Duodenal mucosa (tissue), 2 donors: ENCODE measurements around the gene NEUROG1.

ENCODE experiments used
- H3K27ac ChIP-seq: one replicate; pipeline ENCODE4 v1.7.0; 2013; ENCODE audit warnings: low read depth, low read length
- H3K27me3 ChIP-seq, 2 donors: one replicate each; pipeline ENCODE4 v1.7.0; 2013; ENCODE audit warnings: low read length in 2 of 2, control low read depth in 1 of 2; ENCODE audit not compliant: insufficient read depth in 2 of 2, control insufficient read depth in 1 of 2
- H3K36me3 ChIP-seq, 2 donors: one replicate each; pipeline ENCODE4 v1.7.0; 2013; ENCODE audit warnings: low read length in 2 of 2, control low read depth in 1 of 2; ENCODE audit not compliant: insufficient read depth in 2 of 2, control insufficient read depth in 1 of 2
- H3K4me1 ChIP-seq, 2 donors: one replicate each; pipeline ENCODE4 v1.7.0; 2013; ENCODE audit warnings: low read length in 2 of 2, control low read depth in 1 of 2; ENCODE audit not compliant: insufficient read depth in 2 of 2, control insufficient read depth in 1 of 2
- H3K4me3 ChIP-seq, 2 donors: one replicate each; pipeline ENCODE4 v1.7.0; 2013; ENCODE audit warnings: low read length in 2 of 2, low read depth in 1 of 2
- H3K9ac ChIP-seq, 2 donors: one replicate each; pipeline ENCODE4 v1.7.0; 2013; ENCODE audit warnings: low read length in 2 of 2, low read depth in 1 of 2
- H3K9me3 ChIP-seq, 2 donors: one replicate each; pipeline ENCODE4 v1.7.0; 2013; ENCODE audit warnings: low read length in 2 of 2, control low read depth in 1 of 2; ENCODE audit not compliant: control insufficient read depth in 1 of 2

NEUROG1 gene

DNA sequence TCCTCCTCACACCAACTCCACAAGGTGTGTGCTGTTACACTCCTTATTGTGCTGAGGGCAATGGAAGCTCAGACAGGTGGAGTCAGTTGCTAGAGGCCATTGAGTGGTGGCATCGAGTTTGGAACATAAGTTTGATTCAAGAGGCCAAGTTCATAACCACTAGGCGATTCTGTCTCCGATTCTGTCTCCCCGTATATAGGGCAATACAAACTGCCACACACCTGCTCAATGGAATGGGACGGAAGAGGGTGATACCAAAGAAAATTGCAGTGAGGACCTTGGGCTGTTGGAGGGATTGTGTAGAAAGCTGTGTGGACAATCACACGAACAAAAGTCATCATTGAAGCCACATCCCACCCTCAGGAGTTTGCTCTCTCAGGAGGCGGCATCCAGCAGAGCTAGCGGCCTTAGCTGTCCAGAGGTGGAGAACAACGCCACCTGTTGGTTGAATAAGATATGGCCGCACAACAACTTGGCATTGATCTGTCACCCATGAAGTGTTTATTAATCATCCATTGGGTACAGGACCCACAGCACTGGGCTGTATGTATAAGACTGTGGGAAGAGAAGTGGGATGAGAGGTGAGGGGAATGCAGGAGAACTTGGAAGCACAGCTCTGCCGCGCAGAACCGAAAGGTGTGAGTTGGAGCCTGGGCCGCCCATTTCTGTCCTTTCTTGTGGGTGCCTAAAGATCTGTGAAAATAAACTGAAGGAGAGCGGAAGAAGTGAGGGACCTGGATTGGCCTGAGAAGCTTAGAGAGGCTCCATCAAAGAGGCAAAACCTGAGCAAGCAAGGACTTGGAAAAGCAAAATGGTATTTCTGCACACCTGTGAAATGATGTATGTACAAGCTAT lies 16.1 kb upstream of the NEUROG1 start:
- H3K4me1 ChIP-seq: no peaks in the 10 kb centered on the region
- H3K27me3 ChIP-seq: peaks cover 23 to 38% of the 10 kb centered on the region in 2 donors
- no peak overlapping the region for H3K27ac ChIP-seq
- no peak overlapping the region for H3K9ac ChIP-seq
- H3K4me3 ChIP-seq: no peak overlapping the region
- H3K36me3 ChIP-seq: no peaks in the 10 kb centered on the region
- H3K9me3 ChIP-seq: no peaks in the 10 kb centered on the region

DNA sequence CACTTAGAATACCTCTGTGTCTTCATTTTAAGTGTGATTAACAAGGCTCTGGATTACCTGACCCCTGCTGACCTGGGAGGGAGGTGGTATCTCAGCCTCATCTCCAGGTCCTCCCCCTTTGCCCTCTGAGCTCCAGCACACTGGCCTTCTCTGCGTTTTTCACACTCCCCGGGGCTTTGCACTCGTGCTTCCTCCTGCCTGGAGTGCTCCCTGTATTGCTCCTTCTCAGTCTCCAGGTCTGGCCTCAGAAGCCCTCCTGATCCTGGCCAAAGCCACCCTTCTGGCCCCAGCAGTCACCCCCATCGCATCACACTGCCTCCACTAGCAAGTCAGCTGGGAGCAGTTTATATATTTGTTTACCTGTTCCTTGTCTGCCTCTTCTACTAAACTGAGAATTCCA lies 13.6 kb upstream of the NEUROG1 start:
- Histone ChIP-seq H3K9me3 (no peaks in the 10 kb centered on the region), H3K4me1 (no peaks in the 10 kb centered on the region), H3K27me3 (peaks cover 45 to 54% of the 10 kb centered on the region in 2 donors)

DNA sequence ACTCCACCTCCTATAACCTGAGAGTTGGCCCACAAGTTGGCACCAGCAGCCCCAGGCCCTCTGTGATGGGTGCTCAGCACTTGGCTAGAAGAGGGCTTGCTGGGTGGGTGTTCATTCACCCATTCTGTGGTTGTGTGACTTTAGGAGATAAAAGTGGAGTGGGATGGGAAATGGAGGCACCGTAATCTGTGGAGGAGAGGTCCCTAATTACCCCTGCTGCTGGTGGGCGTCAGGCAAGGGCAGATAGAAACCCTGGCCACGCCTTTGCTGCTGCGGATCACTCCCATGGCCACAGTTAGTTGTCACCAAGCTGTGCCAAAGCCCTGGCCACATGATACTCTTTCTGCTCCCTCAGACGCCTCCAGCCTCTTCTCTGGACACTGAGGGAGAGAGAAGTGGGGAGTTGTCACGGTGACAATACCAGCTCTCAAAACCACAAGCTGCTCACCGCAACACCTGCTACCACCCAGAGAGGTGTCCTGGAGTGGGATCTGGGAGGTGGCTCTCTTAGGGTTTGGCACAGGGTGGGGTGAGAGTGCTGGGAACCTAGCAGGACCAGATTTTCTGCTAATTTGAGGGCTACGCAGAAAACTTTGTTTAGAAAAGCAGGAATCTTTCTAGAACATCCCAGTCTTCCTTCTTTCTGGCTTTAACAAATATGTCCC lies 12.0 kb upstream of the NEUROG1 start:
- H3K27ac ChIP-seq: no peak overlapping the region
- no peak overlapping the region for H3K9ac ChIP-seq
- H3K9me3 ChIP-seq: no peaks in the 10 kb centered on the region
- peaks cover 55 to 69% of the 10 kb centered on the region in 2 donors for H3K27me3 ChIP-seq
- no peak overlapping the region for H3K4me3 ChIP-seq
- H3K36me3 ChIP-seq: no peaks in the 10 kb centered on the region
- peaks cover 0 to 5% of the 10 kb centered on the region in 2 donors for H3K4me1 ChIP-seq

More for the DNA sequence above, 13.6 kb upstream of the NEUROG1 start:
- Histone ChIP-seq H3K9ac (no peak overlapping the region), H3K4me3 (no peak overlapping the region), H3K36me3 (no peaks in the 10 kb centered on the region), H3K27ac (no peak overlapping the region)

DNA sequence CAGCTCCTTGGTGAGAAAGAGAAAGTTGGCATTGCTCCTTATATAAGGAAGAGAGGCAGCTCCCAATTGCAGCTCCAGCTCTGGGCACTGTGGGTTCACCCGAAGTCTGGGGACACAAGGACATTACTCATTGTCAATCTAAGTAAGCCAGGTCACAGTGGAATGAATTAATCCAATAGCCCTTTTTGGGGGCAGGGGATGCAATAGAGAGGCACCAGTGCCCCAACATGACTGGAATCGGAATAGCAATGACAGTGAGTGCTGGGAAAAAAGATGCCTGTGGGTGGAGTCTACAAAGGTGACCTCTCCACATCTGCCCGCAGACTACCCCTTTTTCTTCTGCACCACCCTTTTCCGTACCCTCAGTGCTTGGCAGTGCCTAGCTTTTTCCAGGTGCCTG lies 11.1 kb upstream of the NEUROG1 start:
- Histone ChIP-seq H3K36me3 (no peaks in the 10 kb centered on the region), H3K27ac (no peak overlapping the region), H3K9me3 (no peaks in the 10 kb centered on the region), H3K4me3 (no peak overlapping the region), H3K27me3 (peaks cover 60 to 77% of the 10 kb centered on the region in 2 donors), H3K9ac (no peak overlapping the region), H3K4me1 (peaks cover 0 to 5% of the 10 kb centered on the region in 2 donors)

DNA sequence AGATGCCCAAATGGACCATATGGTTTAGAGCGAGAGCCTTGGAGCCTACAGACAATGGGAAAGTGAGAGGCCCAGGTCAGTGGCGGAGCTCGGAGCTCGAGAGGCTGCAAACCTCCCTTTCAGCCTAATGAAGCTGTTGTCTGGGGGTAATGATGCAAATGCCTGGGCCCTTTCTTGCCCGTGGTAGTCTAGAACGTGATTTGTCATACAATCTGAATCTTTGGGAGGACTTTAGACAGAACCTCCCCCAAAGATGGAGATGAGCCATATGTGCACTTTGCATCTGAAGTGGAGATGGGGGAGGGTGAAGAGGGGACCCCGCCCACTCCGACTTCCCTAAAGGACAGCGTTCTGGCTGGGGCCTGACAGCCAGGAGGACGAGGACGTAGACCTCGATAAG lies 10.3 kb upstream of the NEUROG1 start:
- peaks cover 64 to 79% of the 10 kb centered on the region in 2 donors for H3K27me3 ChIP-seq
- H3K9me3 ChIP-seq: no peaks in the 10 kb centered on the region
- H3K9ac ChIP-seq: no peak overlapping the region
- H3K4me1 ChIP-seq: peaks cover 0 to 5% of the 10 kb centered on the region in 2 donors
- H3K27ac ChIP-seq: no peak overlapping the region
- H3K36me3 ChIP-seq: no peaks in the 10 kb centered on the region
- H3K4me3 ChIP-seq: no peak overlapping the region

DNA sequence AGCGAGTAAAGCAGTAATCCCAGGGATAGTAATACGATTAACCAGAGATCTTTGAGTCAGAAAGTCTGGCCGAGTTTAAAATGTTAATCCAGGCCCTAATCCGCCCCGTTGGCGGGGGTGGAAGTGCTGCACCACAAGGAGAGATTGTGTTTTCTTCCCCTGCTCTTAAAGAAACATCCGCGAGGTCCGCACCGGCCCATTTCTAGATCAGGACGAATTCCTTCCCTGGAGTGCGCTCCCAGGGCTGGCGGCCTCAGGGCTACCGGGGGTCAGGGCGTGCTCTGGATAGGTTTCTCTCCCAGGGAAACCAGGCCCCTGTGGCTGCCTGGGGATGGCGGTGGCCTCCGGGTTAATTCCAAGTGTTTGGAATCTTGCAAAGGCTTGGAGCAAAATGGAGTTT lies 9.3 kb upstream of the NEUROG1 start:
- Histone ChIP-seq H3K4me1 (peaks cover 0 to 5% of the 10 kb centered on the region in 2 donors), H3K9me3 (no peaks in the 10 kb centered on the region), H3K9ac (no peak overlapping the region), H3K4me3 (peak overlapping the region in 1 of 2 donors; percentile 61), H3K36me3 (no peaks in the 10 kb centered on the region), H3K27ac (no peak overlapping the region), H3K27me3 (peaks cover 71 to 77% of the 10 kb centered on the region in 2 donors)

DNA sequence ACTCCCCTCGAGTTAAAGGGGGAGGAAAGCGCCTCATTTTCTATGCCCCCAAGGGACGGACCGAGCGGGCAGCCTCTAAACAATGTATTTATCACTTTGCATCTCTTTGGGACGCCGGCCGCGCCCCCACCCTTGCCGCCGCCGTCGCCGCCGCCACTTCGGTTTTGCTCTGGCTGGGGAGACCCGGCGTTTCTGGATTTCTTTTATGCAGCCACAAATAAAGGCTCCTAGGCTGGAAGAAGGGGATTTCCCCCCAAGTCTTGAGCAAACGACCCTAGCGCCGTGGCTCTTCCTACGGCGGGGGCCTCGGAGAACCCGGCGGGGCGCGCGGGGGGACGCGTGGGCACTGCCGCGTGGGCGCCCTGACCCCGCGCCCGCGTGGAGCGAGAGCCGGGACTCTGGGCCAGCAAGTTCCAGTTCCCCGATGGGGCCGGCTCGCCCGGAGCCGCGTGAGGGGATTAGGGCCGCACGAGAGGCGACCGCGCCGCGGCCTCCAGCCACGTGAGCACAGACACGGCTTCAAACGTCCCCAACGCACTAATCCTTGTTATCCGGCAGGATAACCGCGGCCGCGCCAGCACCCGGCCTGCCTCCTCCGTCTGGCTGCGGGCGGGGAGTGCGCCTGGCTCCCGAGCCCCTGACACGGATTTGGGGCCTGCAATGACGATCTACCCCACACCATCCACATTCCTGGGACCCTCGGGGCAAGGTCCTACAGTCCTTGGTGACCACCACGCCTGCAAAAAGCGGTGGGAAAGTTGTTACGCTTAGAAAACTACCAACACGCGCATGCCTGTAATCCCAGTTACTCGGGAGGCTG lies 7.9 kb upstream of the NEUROG1 start:
- Histone ChIP-seq H3K27me3 (peaks cover 77 to 87% of the 10 kb centered on the region in 2 donors), H3K27ac (no peak overlapping the region), H3K9ac (peak overlapping the region in 1 of 2 donors; percentile 12), H3K9me3 (no peaks in the 10 kb centered on the region), H3K4me1 (peaks cover 0 to 5% of the 10 kb centered on the region in 2 donors), H3K36me3 (no peaks in the 10 kb centered on the region), H3K4me3 (peak overlapping the region; percentile 61 to 75)

DNA sequence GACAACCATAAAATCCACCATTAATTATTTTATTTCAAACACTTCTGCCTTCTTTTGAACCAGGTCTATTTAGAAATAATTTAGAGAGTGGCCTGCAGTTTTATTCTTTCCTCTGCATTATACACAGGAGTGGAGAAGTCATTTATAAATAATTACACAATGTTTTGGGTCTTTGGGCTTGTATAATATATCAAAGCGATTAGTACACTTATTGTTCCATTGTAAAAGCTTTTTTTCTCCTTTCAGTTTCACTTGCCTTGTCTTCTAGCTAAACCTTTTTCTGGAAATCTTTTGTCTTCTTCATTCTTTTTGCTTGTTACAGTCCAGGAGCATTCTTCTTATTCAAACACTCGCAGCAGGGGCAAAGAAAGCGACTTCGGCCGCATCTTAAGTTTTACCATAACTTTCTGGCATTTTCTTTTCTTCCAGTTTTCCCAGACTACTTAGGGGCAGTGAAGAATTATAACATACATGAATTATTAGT lies 7.3 kb upstream of the NEUROG1 start:
- H3K9me3 ChIP-seq: no peaks in the 10 kb centered on the region
- peaks cover 78 to 84% of the 10 kb centered on the region in 2 donors for H3K27me3 ChIP-seq
- H3K9ac ChIP-seq: no peak overlapping the region
- no peaks in the 10 kb centered on the region for H3K36me3 ChIP-seq
- peaks cover 0 to 5% of the 10 kb centered on the region in 2 donors for H3K4me1 ChIP-seq
- H3K27ac ChIP-seq: no peak overlapping the region
- peak overlapping the region; percentile 61 to 75 for H3K4me3 ChIP-seq

DNA sequence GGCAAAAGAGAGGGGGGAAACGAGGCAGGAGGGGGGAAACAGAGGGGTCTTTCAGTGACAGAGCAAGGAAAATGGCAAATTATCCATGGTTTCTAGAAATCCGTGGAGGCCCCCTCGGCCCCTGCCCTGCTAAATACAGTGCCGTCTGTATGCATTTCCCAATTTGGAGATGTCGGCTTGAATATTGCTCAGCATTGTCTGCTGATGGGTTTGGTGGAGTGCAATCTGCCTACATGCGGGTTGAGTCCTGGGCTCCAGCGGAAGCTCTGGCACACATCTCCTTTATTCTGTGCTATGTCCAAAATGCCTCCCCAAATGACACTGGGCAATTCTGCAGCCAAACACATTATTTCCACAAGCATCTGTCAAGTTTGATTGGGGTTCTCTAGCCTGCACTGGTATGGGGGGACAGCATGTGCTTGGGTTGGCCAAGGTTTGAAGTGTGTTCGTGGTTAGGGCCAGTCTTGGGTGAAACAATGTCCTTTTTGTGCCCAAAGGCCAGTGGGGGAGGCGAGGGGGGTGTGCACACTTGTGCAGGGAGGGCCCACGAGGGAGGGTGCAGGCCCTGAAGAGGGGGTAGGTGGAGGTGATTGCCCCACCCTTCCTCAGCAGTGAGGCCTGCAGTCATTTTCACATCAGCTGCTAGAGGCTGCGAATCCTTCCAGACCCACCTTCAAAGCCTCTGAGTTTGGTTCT lies 6.2 kb upstream of the NEUROG1 start:
- H3K4me1 ChIP-seq: peaks cover 0 to 5% of the 10 kb centered on the region in 2 donors
- H3K36me3 ChIP-seq: no peaks in the 10 kb centered on the region
- no peak overlapping the region for H3K4me3 ChIP-seq
- H3K27ac ChIP-seq: no peak overlapping the region
- no peaks in the 10 kb centered on the region for H3K9me3 ChIP-seq
- H3K9ac ChIP-seq: no peak overlapping the region
- H3K27me3 ChIP-seq: peaks cover 75 to 84% of the 10 kb centered on the region in 2 donors
